ENCODE data around the gene PTCH1.

Gene PTCH1

DNA sequence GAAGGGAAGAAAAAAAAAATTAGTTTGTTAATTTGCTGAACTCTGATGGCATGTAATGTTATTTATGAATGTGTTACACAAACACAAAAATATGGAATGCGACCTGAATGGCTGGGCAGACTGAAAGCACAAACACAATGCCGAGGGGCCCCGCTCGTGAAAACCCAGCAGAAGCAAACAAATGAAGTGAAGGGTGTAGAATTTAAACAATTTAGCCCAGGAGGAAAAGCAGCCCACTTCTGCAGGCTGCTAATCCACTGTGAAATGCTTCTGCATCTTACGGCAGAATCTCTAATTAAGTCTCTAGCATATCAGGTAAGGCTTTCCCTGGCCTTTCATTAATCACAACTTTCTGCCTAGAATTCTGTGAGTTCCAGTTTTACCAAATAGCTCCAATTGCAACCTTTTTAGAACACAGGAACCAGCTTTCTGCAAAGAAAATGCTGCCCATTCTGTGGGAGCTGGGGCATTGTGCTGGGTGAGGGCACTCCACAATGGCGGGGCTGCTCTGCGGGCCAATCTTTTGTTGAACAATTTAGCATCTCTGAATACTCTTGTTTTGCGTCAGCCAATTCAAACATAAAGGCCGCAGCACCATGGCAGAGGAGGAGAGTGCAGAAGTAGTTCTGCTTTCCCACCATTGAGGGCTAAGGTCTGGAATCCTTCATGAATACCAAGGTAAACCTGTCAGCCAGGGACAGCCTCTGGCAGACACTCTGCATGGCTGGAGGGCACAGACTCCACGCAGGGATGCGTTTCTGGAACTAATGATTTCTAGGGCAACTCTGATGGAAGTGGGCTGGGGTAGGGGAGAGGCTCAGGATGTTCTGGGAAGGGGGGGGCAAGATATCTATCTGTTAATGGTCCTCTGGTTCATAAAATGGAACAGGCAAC lies 66.4 kb downstream of the PTCH1 start:
- no peak for DNase-seq (ENCODE audit: low read depth)
- H3K4me3 ChIP-seq (ENCODE audit: low read length) = no peak overlapping the region
- TF ChIP-seq, protein P1, sequence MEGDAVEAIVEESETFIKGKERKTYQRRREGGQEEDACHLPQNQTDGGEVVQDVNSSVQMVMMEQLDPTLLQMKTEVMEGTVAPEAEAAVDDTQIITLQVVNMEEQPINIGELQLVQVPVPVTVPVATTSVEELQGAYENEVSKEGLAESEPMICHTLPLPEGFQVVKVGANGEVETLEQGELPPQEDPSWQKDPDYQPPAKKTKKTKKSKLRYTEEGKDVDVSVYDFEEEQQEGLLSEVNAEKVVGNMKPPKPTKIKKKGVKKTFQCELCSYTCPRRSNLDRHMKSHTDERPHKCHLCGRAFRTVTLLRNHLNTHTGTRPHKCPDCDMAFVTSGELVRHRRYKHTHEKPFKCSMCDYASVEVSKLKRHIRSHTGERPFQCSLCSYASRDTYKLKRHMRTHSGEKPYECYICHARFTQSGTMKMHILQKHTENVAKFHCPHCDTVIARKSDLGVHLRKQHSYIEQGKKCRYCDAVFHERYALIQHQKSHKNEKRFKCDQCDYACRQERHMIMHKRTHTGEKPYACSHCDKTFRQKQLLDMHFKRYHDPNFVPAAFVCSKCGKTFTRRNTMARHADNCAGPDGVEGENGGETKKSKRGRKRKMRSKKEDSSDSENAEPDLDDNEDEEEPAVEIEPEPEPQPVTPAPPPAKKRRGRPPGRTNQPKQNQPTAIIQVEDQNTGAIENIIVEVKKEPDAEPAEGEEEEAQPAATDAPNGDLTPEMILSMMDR (conservative IDR thresholded peaks at IDR 0.05; ENCODE audit: low read length) = no peak

DNA sequence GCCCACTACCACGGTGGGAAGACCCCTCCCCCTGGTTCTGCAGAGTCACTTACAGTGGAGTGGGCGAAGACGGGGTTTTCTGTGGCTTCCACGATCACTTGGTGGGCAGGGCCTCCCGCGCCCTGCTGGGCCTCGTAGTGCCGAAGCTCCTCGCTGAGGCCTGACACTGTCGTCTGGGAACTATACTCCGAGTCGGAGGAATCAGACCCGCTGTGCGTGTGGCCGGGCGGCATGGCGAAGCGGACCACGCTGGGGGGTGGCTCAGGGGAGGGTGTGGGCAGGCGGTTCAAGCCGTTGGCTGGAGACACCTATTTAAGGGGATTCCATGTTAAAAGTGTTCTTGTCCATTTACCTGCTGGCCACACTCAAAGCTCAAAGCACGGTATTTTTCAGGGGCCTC lies 67.8 kb downstream of the PTCH1 start:
- DNase-seq (ENCODE audit: low read depth) = no peak
- TF ChIP-seq, protein P1 (conservative IDR thresholded peaks at IDR 0.05; ENCODE audit: low read length) = no peak
- H3K4me3 ChIP-seq (ENCODE audit: low read length) = no peak overlapping the region

DNA sequence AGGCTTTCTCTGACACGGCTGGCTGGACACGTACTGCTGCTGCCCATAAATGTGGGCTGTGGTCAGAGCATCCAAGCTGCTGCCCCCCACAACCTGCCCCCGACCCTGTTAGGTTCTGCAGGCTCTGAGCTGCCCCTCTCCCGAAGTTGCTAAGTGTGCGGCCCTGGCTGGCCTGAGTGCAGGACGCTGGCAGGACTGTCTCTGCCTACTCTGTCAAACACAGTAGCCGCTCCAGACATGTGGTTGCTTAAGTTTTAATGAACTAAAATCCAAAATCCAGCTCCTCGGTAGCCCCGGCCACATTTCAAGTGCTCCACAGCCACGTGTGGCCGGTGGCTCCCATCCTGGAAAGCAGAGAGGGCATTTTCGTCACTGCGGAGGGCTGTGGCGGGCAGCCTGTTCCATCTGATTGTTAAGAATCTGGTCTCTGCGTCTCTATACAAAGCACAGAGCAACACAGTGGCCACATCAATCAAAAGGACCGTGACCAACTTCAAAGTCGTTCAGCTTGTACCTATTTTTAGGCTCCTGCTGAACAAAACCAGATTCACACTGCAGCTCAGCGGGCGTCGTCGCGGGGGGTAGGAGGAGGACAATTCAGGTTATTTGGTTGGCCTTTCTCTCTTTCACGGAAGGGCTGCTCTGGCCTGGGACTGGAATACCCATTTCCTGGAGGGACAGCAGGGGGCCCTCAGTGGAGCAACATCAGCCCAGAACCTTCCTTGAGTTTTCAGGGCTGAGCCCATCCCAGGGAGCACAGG lies 68.9 kb downstream of the PTCH1 start:
- TF ChIP-seq, protein P1 (conservative IDR thresholded peaks at IDR 0.05; ENCODE audit: low read length) = no peak
- H3K4me3 ChIP-seq (ENCODE audit: low read length) = no peak overlapping the region
- DNase-seq (ENCODE audit: low read depth) = no peak

DNA sequence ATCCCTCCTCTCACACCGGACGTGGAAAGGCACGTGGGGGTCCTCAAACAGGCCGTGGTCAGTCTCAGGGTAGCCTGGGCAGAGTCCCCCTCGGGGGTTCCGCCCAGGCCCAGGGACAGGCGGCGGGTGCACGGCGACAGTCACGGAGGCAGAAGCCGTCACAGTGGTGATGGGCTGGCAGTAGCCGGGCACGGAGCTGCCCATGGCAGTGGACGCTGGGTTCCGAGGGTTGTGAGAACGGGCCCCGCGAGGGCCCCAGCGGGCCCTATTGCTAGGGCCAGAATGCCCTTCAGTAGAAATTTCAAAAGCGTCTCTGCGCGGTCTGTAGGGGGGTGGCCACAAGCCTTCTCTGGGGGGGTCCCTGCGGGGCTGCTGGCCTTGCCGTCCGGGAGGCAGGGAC lies 69.8 kb downstream of the PTCH1 start:
- TF ChIP-seq, protein P1 (conservative IDR thresholded peaks at IDR 0.05; ENCODE audit: low read length) = no peak
- no peak overlapping the region for H3K4me3 ChIP-seq (ENCODE audit: low read length)
- DNase-seq (ENCODE audit: low read depth) = no peak

DNA sequence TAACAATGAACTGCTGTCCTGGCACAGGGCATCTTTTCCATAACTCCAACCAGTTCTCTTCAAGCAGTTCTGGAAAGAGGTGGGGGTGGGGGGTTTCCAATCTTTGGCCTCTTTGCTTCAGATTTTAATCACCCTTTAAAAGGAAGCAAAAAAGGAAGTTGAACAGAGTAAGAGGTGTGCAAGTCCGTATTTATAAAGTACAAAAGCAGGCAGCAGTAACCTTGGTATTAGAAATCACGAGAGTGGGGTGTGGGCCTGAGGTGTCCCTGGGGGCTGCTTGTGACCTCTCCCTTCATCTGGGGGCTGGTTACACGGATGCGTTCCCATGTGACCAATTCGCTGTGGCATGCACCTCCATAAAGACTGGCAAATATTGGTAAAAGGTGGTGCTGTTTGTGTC lies 70.5 kb downstream of the PTCH1 start:
- TF ChIP-seq, protein P1 (conservative IDR thresholded peaks at IDR 0.05; ENCODE audit: low read length) = no peak
- DNase-seq (ENCODE audit: low read depth) = no peak
- H3K4me3 ChIP-seq (ENCODE audit: low read length) = no peak overlapping the region

DNA sequence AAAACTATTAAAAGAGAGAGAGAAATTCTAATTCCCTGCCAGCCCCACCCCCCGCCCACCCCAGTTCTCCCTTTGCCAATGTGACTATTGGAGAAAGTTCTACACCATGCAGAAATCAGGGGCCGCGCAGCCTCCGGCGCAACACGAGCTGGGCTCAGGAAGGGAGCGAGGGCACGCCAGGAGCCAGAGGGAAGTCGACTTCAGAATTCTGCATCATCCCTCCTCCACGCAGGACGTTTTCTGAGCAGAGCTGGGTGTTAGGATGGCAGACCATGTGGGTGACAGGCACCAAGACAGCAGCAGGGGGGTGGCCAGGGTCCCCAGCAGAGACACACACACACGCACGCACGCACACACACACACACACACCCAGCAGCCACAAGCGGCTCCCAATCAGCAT lies 72.6 kb downstream of the PTCH1 start:
- DNase-seq (ENCODE audit: low read depth) = no peak
- TF ChIP-seq, protein P1 (conservative IDR thresholded peaks at IDR 0.05; ENCODE audit: low read length) = no peak
- no peak overlapping the region for H3K4me3 ChIP-seq (ENCODE audit: low read length)

Measured in AG10803 (cell line).